H9 (cell line): ENCODE measurements around the gene WNT6. TPM values are rescaled to one million over a fixed set of nuclear protein-coding genes. Genes with fewer than 3 reads are reported as not detected.

Source experiments
- DNase-seq: peaks from one replicate; pipeline ENCODE4 v3.0.0-alpha.2; 2017
- H2AFZ ChIP-seq: one replicate; pipeline ENCODE4 v1.6.1; 2013; ENCODE audit warnings: mild to moderate bottlenecking, low read length, control low read depth, moderate library complexity
- H2AK5ac ChIP-seq: 2 replicates; pipeline ENCODE4 v1.6.1; 2013; ENCODE audit warnings: low read length, control low read depth, mixed read lengths; ENCODE audit not compliant: insufficient read length
- H2BK120ac ChIP-seq: one replicate; pipeline ENCODE4 v1.6.1; 2013; ENCODE audit warnings: low read depth, mild to moderate bottlenecking, low read length, control low read depth, inconsistent platforms; ENCODE audit not compliant: poor library complexity, severe bottlenecking
- H2BK12ac ChIP-seq: 2 replicates; pipeline ENCODE4 v1.6.1; 2013; ENCODE audit warnings: low read length, control low read depth, mixed read lengths, low read depth; ENCODE audit not compliant: insufficient read length
- H2BK15ac ChIP-seq: 2 replicates; pipeline ENCODE4 v1.6.1; 2013; ENCODE audit warnings: low read depth, low read length, control low read depth
- H2BK20ac ChIP-seq: one replicate; pipeline ENCODE4 v1.6.1; 2013; ENCODE audit warnings: low read depth, mild to moderate bottlenecking, low read length, control low read depth, inconsistent platforms; ENCODE audit not compliant: poor library complexity, severe bottlenecking
- H2BK5ac ChIP-seq: 2 replicates; pipeline ENCODE4 v1.6.1; 2013; ENCODE audit warnings: low read length, control low read depth, mixed read lengths; ENCODE audit not compliant: insufficient read length
- H3K14ac ChIP-seq: 2 replicates; pipeline ENCODE4 v1.6.1; 2013; ENCODE audit warnings: low read length, control low read depth; ENCODE audit not compliant: insufficient read depth
- H3K18ac ChIP-seq: 2 replicates; pipeline ENCODE4 v1.6.1; 2013; ENCODE audit warnings: low read depth, mild to moderate bottlenecking, mixed read lengths, low read length, control low read depth; ENCODE audit not compliant: insufficient read length
- H3K23ac ChIP-seq: 2 replicates; pipeline ENCODE4 v1.6.1; 2013; ENCODE audit warnings: low read length, control low read depth, mixed read lengths, low read depth; ENCODE audit not compliant: insufficient read length
- H3K23me2 ChIP-seq: 2 replicates; pipeline ENCODE4 v1.6.1; 2013; ENCODE audit warnings: low read depth, mild to moderate bottlenecking, mixed read lengths, low read length, control low read depth; ENCODE audit not compliant: insufficient read length, poor library complexity, severe bottlenecking
- H3K27ac ChIP-seq: 2 replicates; pipeline ENCODE4 v1.5.1; 2013; ENCODE audit warnings: low read length, control low read depth, mixed read lengths, low read depth; ENCODE audit not compliant: insufficient read length
- H3K27me3 ChIP-seq: 2 replicates; pipeline ENCODE4 v1.6.1; 2013; ENCODE audit warnings: low read length, control low read depth, inconsistent platforms; ENCODE audit not compliant: insufficient read depth
- H3K4ac ChIP-seq: 2 replicates; pipeline ENCODE4 v1.6.1; 2013; ENCODE audit warnings: low read depth, mild to moderate bottlenecking, control low read depth, inconsistent platforms, low read length, moderate library complexity
- H3K4me1 ChIP-seq: 2 replicates; pipeline ENCODE4 v1.6.1; 2013; ENCODE audit warnings: low read length, control low read depth, inconsistent platforms; ENCODE audit not compliant: insufficient read depth
- H3K4me2 ChIP-seq: 2 replicates; pipeline ENCODE4 v1.6.1; 2013; ENCODE audit warnings: low read length, control low read depth, mixed read lengths; ENCODE audit not compliant: insufficient read length, insufficient read depth
- H3K56ac ChIP-seq: 2 replicates; pipeline ENCODE4 v1.6.1; 2013; ENCODE audit warnings: low read depth, mild to moderate bottlenecking, mixed read lengths, low read length, control low read depth; ENCODE audit not compliant: insufficient read length
- H3K79me1 ChIP-seq: 2 replicates; pipeline ENCODE4 v1.6.1; 2013; ENCODE audit warnings: low read depth, mild to moderate bottlenecking, moderate library complexity, low read length, control low read depth, inconsistent platforms; ENCODE audit not compliant: insufficient read depth, poor library complexity, severe bottlenecking
- H3K79me2 ChIP-seq: 2 replicates; pipeline ENCODE4 v1.6.1; 2013; ENCODE audit warnings: low read length, control low read depth, inconsistent platforms; ENCODE audit not compliant: insufficient read depth
- H3K9ac ChIP-seq: 2 replicates; pipeline ENCODE4 v1.6.1; 2013; ENCODE audit warnings: low read length, control low read depth, mixed read lengths; ENCODE audit not compliant: insufficient read length; ENCODE audit errors: extremely low read depth
- H3K9me3 ChIP-seq: one replicate; pipeline ENCODE4 v1.6.1; 2013; ENCODE audit warnings: low read depth, low read length, inconsistent platforms; ENCODE audit not compliant: control insufficient read depth
- H3T11ph ChIP-seq: one replicate; pipeline ENCODE4 v1.6.1; 2013; ENCODE audit warnings: mild to moderate bottlenecking, low read length, control low read depth, inconsistent platforms
- H4K20me1 ChIP-seq: one replicate; pipeline ENCODE4 v1.6.1; 2013; ENCODE audit not compliant: control insufficient read depth, insufficient read length, insufficient read depth
- H4K5ac ChIP-seq: 2 replicates; pipeline ENCODE4 v1.6.1; 2013; ENCODE audit warnings: low read depth, mild to moderate bottlenecking, mixed read lengths, low read length, control low read depth; ENCODE audit not compliant: insufficient read length
- H4K8ac ChIP-seq: replicated peaks from 2 replicates; pipeline ENCODE4 v1.6.1; 2013; ENCODE audit warnings: low read length, control low read depth, mixed read lengths, low read depth; ENCODE audit not compliant: insufficient read length
- H4K91ac ChIP-seq: 2 replicates; pipeline ENCODE4 v1.6.1; 2013; ENCODE audit warnings: low read depth, mild to moderate bottlenecking, moderate library complexity, mixed read lengths, low read length, control low read depth; ENCODE audit not compliant: insufficient read length
- H3K27ac Mint-ChIP-seq, 3 experiments: 2 replicates in 2 of 3; 3 replicates in 1 of 3; pipeline ENCODE4 v1.8.0; 2020 to 2021; ENCODE audit warnings: mixed read lengths in 3 of 3, mild to moderate bottlenecking in 1 of 3, moderate library complexity in 1 of 3
- H3K27me3 Mint-ChIP-seq: 2 replicates; pipeline ENCODE4 v1.8.0; 2021; ENCODE audit warnings: low read depth, mild to moderate bottlenecking, moderate library complexity, mixed read lengths
- H3K36me3 Mint-ChIP-seq, 3 experiments: 2 replicates in 2 of 3; 3 replicates in 1 of 3; pipeline ENCODE4 v1.8.0; 2020 to 2021; ENCODE audit warnings: low read depth in 3 of 3, mixed read lengths in 3 of 3; ENCODE audit not compliant: insufficient read depth in 1 of 3
- H3K4me1 Mint-ChIP-seq, 2 experiments: 2 replicates each; pipeline ENCODE4 v1.8.0; 2020; ENCODE audit warnings: mixed read lengths in 2 of 2
- H3K4me3 Mint-ChIP-seq, 2 experiments: 2 replicates in 1 of 2; 3 replicates in 1 of 2; pipeline ENCODE4 v1.8.0; 2020 to 2021; ENCODE audit warnings: mild to moderate bottlenecking in 2 of 2, mixed read lengths in 2 of 2, moderate library complexity in 1 of 2
- H3K9me3 Mint-ChIP-seq, 2 experiments: 2 replicates in 1 of 2; 3 replicates in 1 of 2; pipeline ENCODE4 v1.8.0; 2020; ENCODE audit warnings: mild to moderate bottlenecking in 2 of 2, mixed read lengths in 2 of 2, moderate library complexity in 1 of 2
- CTCF ChIP-seq: fragments of 200-600 bp; sonication (generic); conservative IDR thresholded peaks from 3 replicates; pipeline ENCODE4 v1.8.0; 2021; ENCODE audit warnings: antibody characterized with exemption, mild to moderate bottlenecking
- WGBS: extraction: QIAGEN DNeasy Blood & Tissue Kit; methylation state at CpG from one replicate; pipeline ENCODE4 v1.1.7; 2013; ENCODE audit warnings: missing lambda C conversion rate, low lambda C conversion rate, mixed read lengths; ENCODE audit not compliant: insufficient read length; ENCODE audit errors: extremely low coverage; 5-methylcytosine and 5-hydroxymethylcytosine counted together
- total RNA-seq: library from RNA; stranded (reverse); gene quantifications from 2 replicates; pipeline ENCODE4 v1.2.1, GENCODE V29; 2021

The WNT6 gene
- total RNA-seq, 1 experiment from 2014 or later, result not detected

- DNase-seq, result no peak
- no peak overlapping the region for H3K14ac ChIP-seq
- no peak overlapping the region for H3T11ph ChIP-seq
- Mint-ChIP-seq H3K27ac (no peak overlapping the region; a peak in 1 of 7 replicates), H3K36me3 (no peaks in the 10 kb centered on the region; a peak in 2 of 7 replicates), H3K4me3 (no peak overlapping the region), H3K4me1 (peaks cover 26 to 40% of the 10 kb centered on the region in 2 experiments), H3K9me3 (peaks cover 2 to 3% of the 10 kb centered on the region in 2 experiments; a peak in 2 of 5 replicates), H3K27me3 (peaks cover 96% of the 10 kb centered on the region)
- H2BK15ac ChIP-seq, result no peak overlapping the region
- H3K23me2 ChIP-seq, result peaks cover 2% of the 10 kb centered on the region
- H3K56ac ChIP-seq, result no peak overlapping the region
- H2BK120ac ChIP-seq, result no peak overlapping the region
- H3K18ac ChIP-seq, result no peak overlapping the region
- H2AK5ac ChIP-seq, result no peak overlapping the region
- H3K4me1 ChIP-seq, result no peaks in the 10 kb centered on the region
- no peak overlapping the region for H3K23ac ChIP-seq
- no peak overlapping the region for H4K5ac ChIP-seq
- peaks cover 93% of the 10 kb centered on the region for H3K27me3 ChIP-seq
- no peak overlapping the region for H2AFZ ChIP-seq
- H4K8ac ChIP-seq, result no peak overlapping the region
- H3K9ac ChIP-seq, result no peak overlapping the region
- H4K20me1 ChIP-seq, result no peaks in the 10 kb centered on the region
- no peaks in the 10 kb centered on the region for H3K79me1 ChIP-seq
- no CpG with 5 or more reads among the region's 2 CpGs for WGBS
- no peak overlapping the region for H3K4me2 ChIP-seq
- H3K27ac ChIP-seq, result no peak overlapping the region
- TF ChIP-seq CTCF, result no peak
- H3K9me3 ChIP-seq, result no peaks in the 10 kb centered on the region
- H4K91ac ChIP-seq, result no peak overlapping the region
- H3K4ac ChIP-seq, result no peak overlapping the region
- H2BK5ac ChIP-seq, result no peak overlapping the region
- no peak overlapping the region for H2BK20ac ChIP-seq
- no peaks in the 10 kb centered on the region for H3K79me2 ChIP-seq
- H2BK12ac ChIP-seq, result no peak overlapping the region
Observed at GRCh38 chr2:218875692-218876246, 16.2 kb downstream of the WNT6 start.
